ENCODE results near the gene SMIM38. TPM values are rescaled to one million over a fixed set of nuclear protein-coding genes. Genes with fewer than 3 reads are reported as not detected.

The SMIM38 gene
- total and polyA plus RNA-seq, 2 of the 4 experiments (the other 2 are of a cell fraction), result under 0.01 to 0.05 TPM

DNA sequence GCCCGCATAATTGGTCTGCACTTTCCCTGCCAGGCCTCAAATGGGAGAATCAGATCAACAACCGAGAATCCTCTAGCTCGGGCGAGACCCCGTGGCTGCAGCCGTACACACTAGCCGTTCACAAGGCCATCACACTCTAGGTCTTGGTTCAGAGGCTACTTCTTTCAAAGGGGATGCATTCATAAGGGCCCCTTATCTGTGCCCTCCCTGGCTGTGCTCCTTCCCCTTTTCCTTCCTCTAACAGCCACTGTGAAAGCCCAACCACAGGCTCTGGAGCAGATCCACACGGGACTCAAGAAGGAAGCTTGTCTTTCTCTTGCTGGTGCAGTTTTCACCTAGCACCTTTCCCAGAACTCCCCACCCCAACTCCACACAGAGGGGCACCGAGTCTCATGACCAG, 24.5 kb downstream of the SMIM38 start:
- ChIA-PET POLR2A (ENCODE audit: unreplicated experiment) (no interaction called here), CTCF (no interaction called here)
- BruUV-seq (replicated peaks), result no TSS peak
- no peak for ATAC-seq (ENCODE audit: low read depth)
- H2BK15ac ChIP-seq (ENCODE audit: low read depth, low read length), result no peak overlapping the region
- H3K4me1 ChIP-seq (ENCODE audit: control insufficient read depth, insufficient read depth, low read length), result no peaks in the 10 kb centered on the region; the same call in 1 of the 2 replicates
- no peak overlapping the region for H4K8ac ChIP-seq (ENCODE audit: low read depth in 2 of 2, low read length in 2 of 2)
- no peak overlapping the region for H3K4ac ChIP-seq (ENCODE audit: low read depth, low read length)
- no peak overlapping the region for H3K18ac ChIP-seq (ENCODE audit: low read depth, low read length)
- H3K14ac ChIP-seq (replicated peaks; ENCODE audit: low read depth, low read length), result no peak overlapping the region
- H3K9me3 ChIP-seq (ENCODE audit: control insufficient read depth, insufficient read depth, low read length), result peaks cover 11% of the 10 kb centered on the region
- H3K4me2 ChIP-seq (ENCODE audit: low read depth, low read length), result no peak overlapping the region
- H2BK120ac ChIP-seq (ENCODE audit: low read depth, low read length), result no peak overlapping the region
- no peak overlapping the region for H2AFZ ChIP-seq (replicated peaks; ENCODE audit: low read length, poor library complexity)
- WGBS, 2 experiments (ENCODE audit: extremely low coverage in 2 of 2, insufficient read length in 1 of 2), result 100% methylated on average over 4 of the region's 9 CpGs; no CpG with 5 or more reads in 1 of the 2 experiments
- no peak overlapping the region for H3K27ac ChIP-seq (ENCODE audit: insufficient read depth, low read length)
- no peak for DNase-seq
- H3K56ac ChIP-seq (ENCODE audit: extremely low read depth, insufficient read depth, low read length), result no peak overlapping the region
- no peaks in the 10 kb centered on the region for H3K36me3 ChIP-seq (ENCODE audit: control insufficient read depth, insufficient read depth, low read length)
- no peaks in the 10 kb centered on the region for H3K9me1 ChIP-seq (ENCODE audit: insufficient read depth, low read length)
- peaks cover 16% of the 10 kb centered on the region for H3K27me3 ChIP-seq (ENCODE audit: control insufficient read depth, insufficient read depth, low read length)
- no peak overlapping the region for H4K91ac ChIP-seq (ENCODE audit: insufficient read depth, low read depth, low read length)
- no peak overlapping the region for H4K5ac ChIP-seq (ENCODE audit: low read depth, low read length)
- no peaks in the 10 kb centered on the region for H4K20me1 ChIP-seq (ENCODE audit: insufficient read depth, low read length)
- H3K79me1 ChIP-seq (ENCODE audit: low read depth in 1 of 2, low read length in 2 of 2), result no peaks in the 10 kb centered on the region
- intact Hi-C loops (cut with micrococcal nuclease) (no loop called here), dilution Hi-C loops (cut with HindIII; ENCODE audit: low sequenced_read_pairs, unreplicated experiment) (no loop called here), in situ Hi-C loops (cut with MboI; ENCODE audit: low sequenced_read_pairs) (no loop called here)
- no peak overlapping the region for H2AK9ac ChIP-seq (replicated peaks; ENCODE audit: low read depth, low read length, poor library complexity)
- H2BK20ac ChIP-seq (ENCODE audit: low read depth, low read length), result no peak overlapping the region
- no peak overlapping the region for H2AK5ac ChIP-seq (ENCODE audit: low read depth, low read length)
- no peak for TF ChIP-seq RFX5 (IDR thresholded peaks at IDR 0.05; ENCODE audit: low read depth, low read length)
- TF ChIP-seq CHD1 (IDR thresholded peaks at IDR 0.05; ENCODE audit: low read depth, low read length), result no peak
- no peak for TF ChIP-seq FOS (IDR thresholded peaks at IDR 0.05; ENCODE audit: low read depth, low read length)
- no peak for TF ChIP-seq MXI1 (IDR thresholded peaks at IDR 0.05; ENCODE audit: borderline replicate concordance, low read depth, low read length)
- TF ChIP-seq, protein P1, sequence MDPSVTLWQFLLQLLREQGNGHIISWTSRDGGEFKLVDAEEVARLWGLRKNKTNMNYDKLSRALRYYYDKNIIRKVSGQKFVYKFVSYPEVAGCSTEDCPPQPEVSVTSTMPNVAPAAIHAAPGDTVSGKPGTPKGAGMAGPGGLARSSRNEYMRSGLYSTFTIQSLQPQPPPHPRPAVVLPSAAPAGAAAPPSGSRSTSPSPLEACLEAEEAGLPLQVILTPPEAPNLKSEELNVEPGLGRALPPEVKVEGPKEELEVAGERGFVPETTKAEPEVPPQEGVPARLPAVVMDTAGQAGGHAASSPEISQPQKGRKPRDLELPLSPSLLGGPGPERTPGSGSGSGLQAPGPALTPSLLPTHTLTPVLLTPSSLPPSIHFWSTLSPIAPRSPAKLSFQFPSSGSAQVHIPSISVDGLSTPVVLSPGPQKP (IDR thresholded peaks at IDR 0.05; ENCODE audit: borderline replicate concordance, low read depth, low read length), result no peak
- no peak for TF ChIP-seq MAFK (IDR thresholded peaks at IDR 0.05; ENCODE audit: low read depth, low read length)
- TF ChIP-seq RAD21 (IDR thresholded peaks at IDR 0.05; ENCODE audit: low read length), result no peak
- no peak overlapping the region for H2BK5ac ChIP-seq (ENCODE audit: low read depth, low read length, poor library complexity, severe bottlenecking)
- H3K9ac ChIP-seq (ENCODE audit: low read depth, low read length), result no peak overlapping the region
- no peak overlapping the region for H3K4me3 ChIP-seq (ENCODE audit: insufficient read depth, low read depth, low read length)
- H3K23ac ChIP-seq (ENCODE audit: low read depth, low read length), result no peak overlapping the region

Measured in IMR-90 (cell line).